AG09319 (cell line): ENCODE data around the gene SKA3.

Experiments
- DNase-seq: peaks from one replicate; pipeline ENCODE4 v3.0.0-alpha.2; 2010; ENCODE audit warnings: low read depth; ENCODE audit errors: extremely low read depth
- TF ChIP-seq, protein P1 (sequence below): IDR thresholded peaks from 2 replicates; pipeline ENCODE4 v1.5.1; 2011; ENCODE audit warnings: low read depth, mild to moderate bottlenecking, inconsistent platforms, low read length, moderate library complexity

SKA3 gene

DNA sequence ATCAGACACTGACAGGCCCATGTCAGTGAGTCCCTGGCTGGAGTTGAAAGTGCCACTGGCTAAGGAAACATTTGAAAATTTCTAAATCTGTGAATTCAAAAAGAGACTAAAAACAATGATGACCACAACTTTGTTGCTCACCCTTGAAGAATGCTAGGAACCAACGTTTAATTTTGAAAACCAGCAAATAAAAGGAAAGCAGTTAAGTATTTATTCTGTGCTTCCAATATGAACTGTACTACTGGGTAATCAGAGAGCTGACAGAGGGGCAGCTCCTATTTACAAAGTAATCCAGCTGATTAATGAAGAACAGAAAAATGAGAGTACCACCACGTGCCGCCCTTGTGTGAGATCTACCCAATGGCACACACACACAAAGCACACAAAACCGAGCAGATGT, 70.3 kb downstream of the SKA3 start:
- TF ChIP-seq, protein P1, sequence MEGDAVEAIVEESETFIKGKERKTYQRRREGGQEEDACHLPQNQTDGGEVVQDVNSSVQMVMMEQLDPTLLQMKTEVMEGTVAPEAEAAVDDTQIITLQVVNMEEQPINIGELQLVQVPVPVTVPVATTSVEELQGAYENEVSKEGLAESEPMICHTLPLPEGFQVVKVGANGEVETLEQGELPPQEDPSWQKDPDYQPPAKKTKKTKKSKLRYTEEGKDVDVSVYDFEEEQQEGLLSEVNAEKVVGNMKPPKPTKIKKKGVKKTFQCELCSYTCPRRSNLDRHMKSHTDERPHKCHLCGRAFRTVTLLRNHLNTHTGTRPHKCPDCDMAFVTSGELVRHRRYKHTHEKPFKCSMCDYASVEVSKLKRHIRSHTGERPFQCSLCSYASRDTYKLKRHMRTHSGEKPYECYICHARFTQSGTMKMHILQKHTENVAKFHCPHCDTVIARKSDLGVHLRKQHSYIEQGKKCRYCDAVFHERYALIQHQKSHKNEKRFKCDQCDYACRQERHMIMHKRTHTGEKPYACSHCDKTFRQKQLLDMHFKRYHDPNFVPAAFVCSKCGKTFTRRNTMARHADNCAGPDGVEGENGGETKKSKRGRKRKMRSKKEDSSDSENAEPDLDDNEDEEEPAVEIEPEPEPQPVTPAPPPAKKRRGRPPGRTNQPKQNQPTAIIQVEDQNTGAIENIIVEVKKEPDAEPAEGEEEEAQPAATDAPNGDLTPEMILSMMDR: no peak
- no peak for DNase-seq

DNA sequence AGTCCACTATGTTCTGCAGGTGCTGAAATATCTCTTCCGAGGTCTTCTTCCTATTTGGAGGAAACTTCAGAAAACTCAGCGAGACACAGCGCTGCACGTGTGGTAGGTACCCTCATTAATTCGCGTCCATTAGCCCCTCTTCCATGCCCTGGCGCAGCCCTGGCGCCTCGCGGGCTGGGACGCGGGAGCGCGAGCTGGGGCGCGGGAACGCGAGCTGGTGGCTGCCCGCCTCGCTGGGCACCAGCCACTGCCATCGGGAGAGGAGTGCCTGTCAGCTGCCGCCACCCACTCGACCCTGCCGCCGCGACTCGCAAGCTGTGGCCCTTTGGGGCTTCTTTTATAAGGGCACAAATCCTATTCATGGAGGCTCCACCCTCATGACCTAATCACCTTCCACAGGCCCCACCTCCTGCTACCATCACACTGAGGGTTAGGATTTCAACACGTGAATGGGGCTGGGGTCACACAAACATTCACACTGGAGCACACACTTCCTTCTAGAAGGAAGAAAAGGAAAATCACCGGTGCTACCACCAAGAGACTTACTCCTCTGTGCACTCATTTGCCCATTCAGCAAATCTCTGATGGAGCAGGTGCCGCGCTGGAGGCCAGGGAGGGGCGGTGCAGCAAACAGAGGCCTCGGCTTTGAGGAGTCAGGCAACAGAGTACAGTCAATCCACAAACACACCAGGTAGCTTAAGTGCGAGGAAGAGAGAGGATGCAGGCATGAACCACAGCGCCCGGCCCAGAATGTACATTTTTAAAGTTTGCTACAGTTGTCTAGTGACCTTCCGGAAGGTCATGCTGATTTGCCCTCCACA, 71.9 kb downstream of the SKA3 start:
- TF ChIP-seq, protein P1: no peak

More for the DNA sequence above, 71.9 kb downstream of the SKA3 start:
- no peak for DNase-seq
